HepG2 (cell line): Measurements from ENCODE around the gene NCOA1. TPM values are rescaled to one million over a fixed set of nuclear protein-coding genes. Genes with fewer than 3 reads are reported as not detected.

Experiments
- ATAC-seq: fragments of 200-7000 bp; cut with Tn5 transposase; 3 replicates; pipeline ENCODE4 v1.9.1; 2020; ENCODE audit warnings: mild to moderate bottlenecking, moderate library complexity
- BruUV-seq: library from RNA; stranded (reverse); fragments of 400-500 nt; replicated peaks from 2 replicates; lab custom pipeline; 2021; lab: Mats Ljungman, UMichigan
- CTCF ChIA-PET: fragments of 300-600 bp; formaldehyde crosslinking; extraction: SDS; loops from one replicate; lab custom pipeline; 2021; ENCODE audit warnings: low total read pairs, inconsistent platforms, low intra/inter-chr PET ratio; lab: Yijun Ruan, JAX
- POLR2A ChIA-PET: fragments of 350-600 bp; sonication (Branson Sonifier 250); formaldehyde crosslinking; loops from one replicate; lab custom pipeline; 2020; ENCODE audit warnings: antibody characterized with exemption, inconsistent platforms; lab: Yijun Ruan, JAX
- DNase-seq: peaks from one replicate; pipeline ENCODE4 v3.0.0-alpha.2; 2015; ENCODE audit warnings: low spot score
- FAIRE-seq: peaks from 3 replicates; lab custom pipeline; 2011; peaks lifted over from hg19 to GRCh38; lab: Jason Lieb, UNC
- H2AFZ ChIP-seq: one replicate; pipeline ENCODE4 v1.6.1; 2011; ENCODE audit warnings: low read length, inconsistent platforms
- H3K27ac ChIP-seq: fragments of 300-600 bp; 3 replicates; pipeline ENCODE4 v1.8.0; 2011; ENCODE audit warnings: mixed run types, mild to moderate bottlenecking, mixed read lengths, low read length, inconsistent platforms; ENCODE audit not compliant: insufficient read depth; ENCODE audit errors: extremely low read length
- H3K27me3 ChIP-seq, 2 experiments: fragments of 200-600 bp in 1 of 2; 2 replicates in 1 of 2; 3 replicates in 1 of 2; pipeline versions ENCODE4 v1.6.0 to v1.8.0; 2011; ENCODE audit warnings: low read length in 2 of 2, mild to moderate bottlenecking in 2 of 2, moderate library complexity in 2 of 2, inconsistent platforms in 1 of 2; ENCODE audit not compliant: insufficient read depth in 2 of 2, control insufficient read depth in 1 of 2
- H3K36me3 ChIP-seq, 2 experiments: fragments of 200-600 bp in 1 of 2; replicated peaks in 1 of 2; 2 replicates in 1 of 2; 3 replicates in 1 of 2; pipeline versions ENCODE4 v1.5.1 to v1.8.0; 2011; ENCODE audit warnings: low read length in 2 of 2, inconsistent platforms in 1 of 2; ENCODE audit not compliant: insufficient read depth in 2 of 2, control insufficient read depth in 1 of 2
- H3K4me1 ChIP-seq: 2 replicates; pipeline ENCODE4 v1.5.1; 2012; ENCODE audit warnings: low read length, inconsistent platforms; ENCODE audit not compliant: insufficient read depth
- H3K4me2 ChIP-seq: 2 replicates; pipeline ENCODE4 v1.6.0; 2011; ENCODE audit warnings: low read depth, low read length, inconsistent platforms
- H3K4me3 ChIP-seq, 3 experiments: fragments of 200-600 bp in 1 of 3; sonication (generic), shearing (Covaris generic) in 1 of 3; replicated peaks in 1 of 3; 2 replicates each; pipeline ENCODE4 v1.5.1; 2011 to 2016; ENCODE audit warnings: low read length in 3 of 3, inconsistent platforms in 2 of 3, low read depth in 2 of 3, mild to moderate bottlenecking in 2 of 3, control low read depth in 1 of 3, mixed read lengths in 1 of 3; ENCODE audit not compliant: insufficient read depth in 1 of 3
- H3K79me2 ChIP-seq: one replicate; pipeline ENCODE4 v1.6.1; 2011; ENCODE audit warnings: low read length, inconsistent platforms; ENCODE audit not compliant: insufficient read depth
- H3K9ac ChIP-seq: 2 replicates; pipeline ENCODE4 v1.6.0; 2011; ENCODE audit warnings: mild to moderate bottlenecking, low read depth, low read length, inconsistent platforms; ENCODE audit not compliant: insufficient read depth
- H3K9me3 ChIP-seq: 2 replicates; pipeline ENCODE4 v1.5.1; 2012; ENCODE audit warnings: mild to moderate bottlenecking, low read length
- H4K20me1 ChIP-seq: 2 replicates; pipeline ENCODE4 v1.6.0; 2011; ENCODE audit warnings: inconsistent platforms, mild to moderate bottlenecking, low read length, moderate library complexity; ENCODE audit not compliant: insufficient read depth
- AGO1 ChIP-seq: fragments of 200-400 bp; formaldehyde crosslinking; IDR thresholded peaks from 2 replicates; pipeline ENCODE4 v1.6.1; 2017; ENCODE audit warnings: mild to moderate bottlenecking, low read depth, low read length, moderate library complexity; ENCODE audit not compliant: poor library complexity, severe bottlenecking
- KMT2B ChIP-seq: IDR thresholded peaks from 2 replicates; pipeline ENCODE4 v1.6.1; 2016; ENCODE audit warnings: missing genetic modification reagents, missing compliant biosample characterization
- MTF1 ChIP-seq: sonication (generic); formaldehyde crosslinking; IDR thresholded peaks from 2 replicates; pipeline ENCODE4 v1.5.0; 2020; ENCODE audit warnings: missing genetic modification reagents
- SNAPC2 ChIP-seq: sonication (generic); formaldehyde crosslinking; IDR thresholded peaks from 2 replicates; pipeline ENCODE4 v1.8.1; 2022; ENCODE audit warnings: mild to moderate bottlenecking, missing genetic modification reagents
- STAT5B ChIP-seq: sonication (generic); formaldehyde crosslinking; IDR thresholded peaks from 2 replicates; pipeline ENCODE4 v1.4.0; 2020; ENCODE audit warnings: missing genetic modification reagents
- SUZ12 ChIP-seq: fragments of 150-350 bp; IDR thresholded peaks from 2 replicates; pipeline ENCODE4 v1.6.1; 2014; ENCODE audit warnings: low read depth, low read length
- WIZ ChIP-seq: sonication (generic); formaldehyde crosslinking; IDR thresholded peaks from 2 replicates; pipeline ENCODE4 v1.5.1; 2020; ENCODE audit warnings: mild to moderate bottlenecking, missing genetic modification reagents
- ZNF33B ChIP-seq: sonication (generic); formaldehyde crosslinking; IDR thresholded peaks from 2 replicates; pipeline ENCODE4 v1.5.1; 2020; ENCODE audit warnings: mild to moderate bottlenecking, missing genetic modification reagents
- ZNF407 ChIP-seq: sonication (generic); formaldehyde crosslinking; IDR thresholded peaks from one replicate; pipeline ENCODE4 v1.5.1; 2020; ENCODE audit warnings: mild to moderate bottlenecking, missing genetic modification reagents; ENCODE audit errors: not compliant biosample characterization
- ZNF800 ChIP-seq: sonication (generic); formaldehyde crosslinking; IDR thresholded peaks from 2 replicates; pipeline ENCODE4 v1.4.0; 2020; ENCODE audit warnings: missing genetic modification reagents
- WGBS: methylation state at CpG from one replicate; pipeline ENCODE4 v1.1.6; 2017; ENCODE audit warnings: low lambda C conversion rate; 5-methylcytosine and 5-hydroxymethylcytosine counted together
- in situ Hi-C: cut with HindIII; loops from 2 replicates; pipeline ENCODE4 v1.10.0; 2017; ENCODE audit warnings: low pct_unique_long_range_greater_than_20kb; ENCODE audit not compliant: extremely low pct_ligation_motif_present
- intact Hi-C: fragments of 100-400 bp; cut with micrococcal nuclease; formaldehyde crosslinking; loops from one replicate; pipeline ENCODE4 v1.10.0; 2022; ENCODE audit not compliant: unreplicated experiment
- polyA plus RNA-seq, 8 experiments: library from polyadenylated mRNA; depleted of rRNA in 3 of 8; stranded (reverse) in 7 of 8; unstranded in 1 of 8; fragments of >200 nt; fragmentation: Illumina TruSeq in 4 of 8; extraction: Trizol in 4 of 8; gene quantifications; 2 replicates each; pipeline versions ENCODE4 v1.2.1 to v1.2.3, GENCODE V29; 2011 to 2016; ENCODE audit warnings: low read depth in 4 of 8, missing spikeins in 1 of 8, mixed read lengths in 1 of 8; ENCODE audit not compliant: insufficient read depth in 1 of 8
- total RNA-seq, 5 experiments: library from RNA; depleted of rRNA; stranded (reverse); fragments of >200 nt; fragmentation: Illumina TruSeq; extraction: Trizol; gene quantifications; 2 replicates each; pipeline ENCODE4 v1.2.3, GENCODE V29; 2016; ENCODE audit warnings: low read depth in 1 of 5

NCOA1 gene
- total and polyA plus RNA-seq, 2 of the 13 experiments (the other 11 are each of a cell fraction or from before 2014, with no cell fraction given), result 10.0 to 10.4 TPM

DNA sequence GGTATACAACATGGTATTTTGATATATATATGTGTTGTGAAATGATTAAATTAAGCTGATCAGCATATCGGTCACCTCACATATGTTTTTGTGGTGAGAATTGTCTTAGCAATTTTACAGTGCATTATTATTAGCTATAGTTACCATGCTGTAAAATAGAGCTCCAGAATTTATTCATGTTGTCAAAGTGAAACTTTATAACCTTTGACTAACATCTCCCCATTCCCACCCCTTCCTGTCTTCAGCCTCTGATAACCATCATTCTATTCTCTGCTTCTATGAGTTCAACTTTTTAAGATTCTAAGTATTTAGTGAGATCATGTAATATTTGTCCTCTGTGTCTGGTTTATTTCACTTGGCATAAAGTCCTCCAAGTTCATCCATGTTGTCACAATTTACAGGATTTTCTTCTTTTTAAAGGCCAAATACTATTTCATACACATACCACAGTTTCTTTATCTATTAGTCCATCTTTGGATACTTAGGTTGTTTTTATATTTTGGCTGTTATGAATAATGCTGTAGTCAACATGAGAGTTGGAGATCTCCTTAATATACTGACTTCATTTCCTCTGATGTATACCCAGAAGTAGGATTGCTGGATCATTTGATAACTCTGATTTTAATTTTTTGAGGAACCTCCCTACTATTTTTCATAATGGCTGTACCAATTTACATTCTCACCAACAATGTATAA is 30.3 kb downstream of the NCOA1 start:
- Histone ChIP-seq H3K36me3 (no peaks in the 10 kb centered on the region), H3K27ac (no peak overlapping the region), H4K20me1 (no peaks in the 10 kb centered on the region), H3K9me3 (no peaks in the 10 kb centered on the region), H3K27me3 (no peaks in the 10 kb centered on the region), H2AFZ (no peak overlapping the region), H3K79me2 (no peaks in the 10 kb centered on the region), H3K4me1 (no peaks in the 10 kb centered on the region), H3K4me2 (no peak overlapping the region), H3K4me3 (no peak overlapping the region), H3K9ac (no peak overlapping the region)
- no peak for FAIRE-seq
- intact Hi-C loops, result no loop called here
- no TSS peak for BruUV-seq
- 76% methylated on average over 1 of the region's 1 CpG for WGBS
- ChIA-PET CTCF (no interaction called here), POLR2A (no interaction called here)
- in situ Hi-C loops, result no loop called here
- ATAC-seq, result no peak
- DNase-seq, result no peak
- no peak for TF ChIP-seq ZNF407 (CRISPR knock-in tag)
- TF ChIP-seq ZNF800, result no peak
- TF ChIP-seq MTF1 (CRISPR knock-in tag), result no peak
- no peak for TF ChIP-seq AGO1
- TF ChIP-seq KMT2B (CRISPR knock-in tag), result no peak
- no peak for TF ChIP-seq ZNF33B
- no peak for TF ChIP-seq SNAPC2
- TF ChIP-seq WIZ (CRISPR knock-in tag), result no peak
- no peak for TF ChIP-seq STAT5B (CRISPR knock-in tag)
- no peak for TF ChIP-seq SUZ12
